Lower lobe of right lung (tissue), 2 donors: ENCODE measurements around the gene MGST2. TPM values are rescaled to one million over a fixed set of nuclear protein-coding genes. Genes with fewer than 3 reads are reported as not detected.
A peak's percentile ranks its signal among the peaks of the same experiment; 100 is the strongest.

Experiments
- ATAC-seq, 2 donors: fragments of 200-7000 bp; cut with Tn5 transposase; one replicate each; pipeline ENCODE4 v1.9.1; 2020 to 2022; ENCODE audit warnings: mild to moderate bottlenecking in 2 of 2, moderate library complexity in 2 of 2
- DNase-seq: peaks from one replicate; pipeline ENCODE4 v3.0.0-alpha.2; 2020
- H3K27ac ChIP-seq: fragments of 200-600 bp; one replicate; pipeline ENCODE4 v1.8.0; 2022
- H3K27me3 ChIP-seq: fragments of 200-600 bp; one replicate; pipeline ENCODE4 v1.8.0; 2022; ENCODE audit warnings: low read depth
- H3K36me3 ChIP-seq: fragments of 200-600 bp; one replicate; pipeline ENCODE4 v1.8.0; 2022; ENCODE audit warnings: mild to moderate bottlenecking
- H3K4me1 ChIP-seq: fragments of 200-600 bp; one replicate; pipeline ENCODE4 v1.8.0; 2022
- H3K4me3 ChIP-seq: fragments of 200-600 bp; one replicate; pipeline ENCODE4 v1.8.0; 2022; ENCODE audit warnings: mild to moderate bottlenecking
- H3K9me3 ChIP-seq: fragments of 200-600 bp; one replicate; pipeline ENCODE4 v1.8.0; 2022
- intact Hi-C: fragments of 100-400 bp; cut with DNase I; formaldehyde crosslinking; loops from one replicate; pipeline ENCODE4 v1.11.0; 2022
- total RNA-seq: library from RNA; stranded (reverse); fragmentation: NEBNext Ultra II Directional; extraction: Animal tissue kit (Norgen Biotek cat#: 25700); gene quantifications from one replicate; pipeline ENCODE4 v1.2.1, GENCODE V29; 2021
- TF ChIP-seq, protein P1 (sequence below): fragments of 200-600 bp; IDR thresholded peaks from one replicate; pipeline ENCODE4 v1.8.0; 2022; ENCODE audit warnings: antibody characterized with exemption, mild to moderate bottlenecking
- donor health status: DM: no; HTN: yes; CAD: no; lungs with severe emphysema.

MGST2 gene
- total RNA-seq, 1 donor from 2014 or later, result 79.3 TPM

DNA sequence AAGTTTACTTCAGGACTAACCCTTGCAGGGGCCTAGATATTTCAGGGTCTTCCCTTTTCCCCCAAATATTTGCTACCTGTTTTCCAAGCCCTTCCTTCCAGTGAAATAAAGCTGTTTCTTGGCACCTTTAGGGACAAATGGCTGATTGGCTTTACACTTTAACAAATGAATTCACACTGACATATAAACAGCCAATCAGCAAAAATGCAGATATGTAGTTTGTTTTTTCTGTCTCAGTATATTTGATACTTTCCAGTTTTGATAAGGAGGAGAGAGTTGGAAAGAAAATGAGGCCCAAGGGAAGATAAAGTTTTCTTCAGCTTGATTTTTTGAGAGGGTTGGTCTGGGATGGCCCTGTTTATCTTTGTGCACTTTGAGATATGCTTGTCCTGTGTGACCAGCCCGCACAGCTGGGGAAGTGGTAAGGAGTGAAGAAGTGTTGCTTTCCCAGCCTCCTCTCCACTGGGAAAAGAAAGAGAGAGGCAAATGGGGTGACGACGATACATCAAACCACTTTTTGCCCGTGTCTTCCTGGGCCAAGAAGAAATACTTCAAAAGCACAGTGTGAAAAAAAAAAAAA lies 67.5 kb downstream of the MGST2 start:
- intact Hi-C loops, result no loop called here
- Histone ChIP-seq H3K4me3 (no peak overlapping the region), H3K27ac (no peak overlapping the region), H3K9me3 (no peaks in the 10 kb centered on the region), H3K27me3 (no peaks in the 10 kb centered on the region), H3K36me3 (peaks cover 5% of the 10 kb centered on the region), H3K4me1 (peaks cover 36% of the 10 kb centered on the region)
- DNase-seq (no peak), ATAC-seq (no peak)
- TF ChIP-seq, protein P1, sequence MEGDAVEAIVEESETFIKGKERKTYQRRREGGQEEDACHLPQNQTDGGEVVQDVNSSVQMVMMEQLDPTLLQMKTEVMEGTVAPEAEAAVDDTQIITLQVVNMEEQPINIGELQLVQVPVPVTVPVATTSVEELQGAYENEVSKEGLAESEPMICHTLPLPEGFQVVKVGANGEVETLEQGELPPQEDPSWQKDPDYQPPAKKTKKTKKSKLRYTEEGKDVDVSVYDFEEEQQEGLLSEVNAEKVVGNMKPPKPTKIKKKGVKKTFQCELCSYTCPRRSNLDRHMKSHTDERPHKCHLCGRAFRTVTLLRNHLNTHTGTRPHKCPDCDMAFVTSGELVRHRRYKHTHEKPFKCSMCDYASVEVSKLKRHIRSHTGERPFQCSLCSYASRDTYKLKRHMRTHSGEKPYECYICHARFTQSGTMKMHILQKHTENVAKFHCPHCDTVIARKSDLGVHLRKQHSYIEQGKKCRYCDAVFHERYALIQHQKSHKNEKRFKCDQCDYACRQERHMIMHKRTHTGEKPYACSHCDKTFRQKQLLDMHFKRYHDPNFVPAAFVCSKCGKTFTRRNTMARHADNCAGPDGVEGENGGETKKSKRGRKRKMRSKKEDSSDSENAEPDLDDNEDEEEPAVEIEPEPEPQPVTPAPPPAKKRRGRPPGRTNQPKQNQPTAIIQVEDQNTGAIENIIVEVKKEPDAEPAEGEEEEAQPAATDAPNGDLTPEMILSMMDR, result no peak

DNA sequence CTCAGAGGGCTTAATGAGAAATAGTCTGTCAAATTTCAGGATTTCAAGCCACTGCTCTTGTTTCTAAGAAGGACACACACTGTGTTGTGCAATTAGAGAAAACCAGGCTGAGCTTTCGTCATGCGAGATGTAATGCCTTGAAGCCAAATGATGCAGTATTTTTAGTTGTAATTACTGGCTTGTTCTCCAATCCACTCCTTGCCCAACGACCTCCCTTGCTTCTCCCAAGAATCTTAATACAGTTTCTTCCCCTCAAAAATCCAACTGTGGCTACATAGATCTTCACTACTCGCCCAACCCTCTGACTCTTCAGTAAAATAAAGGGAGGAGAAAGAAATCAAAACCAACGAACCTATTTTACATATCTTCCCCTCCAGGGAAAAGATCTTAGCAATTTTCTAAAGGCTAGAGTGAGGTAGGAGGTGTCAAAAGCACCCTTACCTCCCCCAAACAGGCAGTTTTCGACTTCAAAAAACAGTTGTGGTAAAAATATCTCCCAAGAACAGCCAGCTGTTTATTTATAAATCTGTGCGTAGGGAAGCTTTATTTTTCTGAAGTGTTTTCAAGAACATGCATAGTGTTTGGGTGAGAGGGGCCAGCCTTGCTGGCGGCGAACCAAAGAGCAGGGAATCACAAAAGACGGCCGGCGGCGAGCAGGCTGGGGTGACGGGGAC lies 68.7 kb downstream of the MGST2 start:
- peak; percentile 51 to 62 for ATAC-seq
- Histone ChIP-seq H3K36me3 (no peaks in the 10 kb centered on the region), H3K27ac (peak overlapping the region; percentile 89), H3K9me3 (no peaks in the 10 kb centered on the region), H3K27me3 (no peaks in the 10 kb centered on the region), H3K4me1 (peaks cover 36% of the 10 kb centered on the region), H3K4me3 (peak overlapping the region; percentile 50)
- DNase-seq, result no peak
- intact Hi-C loops, result no loop called here
- TF ChIP-seq, protein P1, result no peak

DNA sequence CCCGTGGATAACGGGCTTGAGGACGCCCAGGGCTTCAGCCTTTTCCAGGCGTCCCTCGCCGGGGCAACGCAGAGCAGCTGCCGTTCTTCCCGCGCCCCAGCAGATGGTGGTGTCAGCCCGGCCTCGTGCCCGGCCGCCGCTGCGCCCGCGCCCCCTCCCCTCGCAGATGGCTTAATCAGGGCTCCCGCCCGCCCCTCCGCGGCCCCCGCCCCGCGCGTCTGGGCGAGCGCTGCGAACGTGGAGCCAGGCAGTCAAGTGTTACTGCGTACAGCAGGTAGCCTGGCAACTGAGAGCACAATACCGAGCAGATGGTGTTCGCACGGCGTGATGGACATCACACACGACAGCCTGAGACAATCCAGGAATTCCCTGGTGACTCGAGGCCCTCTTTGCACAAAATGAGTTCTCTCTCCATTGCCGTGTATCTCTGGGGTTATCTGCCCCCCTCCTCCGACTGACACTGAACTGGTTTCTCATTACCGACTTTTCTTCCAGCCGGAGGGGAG lies 69.3 kb downstream of the MGST2 start:
- H3K4me1 ChIP-seq, result peaks cover 38% of the 10 kb centered on the region
- DNase-seq (peak; percentile 92), ATAC-seq (peak; percentile 96 to 97)
- H3K36me3 ChIP-seq, result no peaks in the 10 kb centered on the region
- H3K4me3 ChIP-seq, result peak overlapping the region; percentile 50
- H3K9me3 ChIP-seq, result no peaks in the 10 kb centered on the region
- TF ChIP-seq, protein P1, result peak; percentile 90
- H3K27me3 ChIP-seq, result no peaks in the 10 kb centered on the region
- intact Hi-C loops, result no loop called here
- peak overlapping the region; percentile 89 for H3K27ac ChIP-seq

DNA sequence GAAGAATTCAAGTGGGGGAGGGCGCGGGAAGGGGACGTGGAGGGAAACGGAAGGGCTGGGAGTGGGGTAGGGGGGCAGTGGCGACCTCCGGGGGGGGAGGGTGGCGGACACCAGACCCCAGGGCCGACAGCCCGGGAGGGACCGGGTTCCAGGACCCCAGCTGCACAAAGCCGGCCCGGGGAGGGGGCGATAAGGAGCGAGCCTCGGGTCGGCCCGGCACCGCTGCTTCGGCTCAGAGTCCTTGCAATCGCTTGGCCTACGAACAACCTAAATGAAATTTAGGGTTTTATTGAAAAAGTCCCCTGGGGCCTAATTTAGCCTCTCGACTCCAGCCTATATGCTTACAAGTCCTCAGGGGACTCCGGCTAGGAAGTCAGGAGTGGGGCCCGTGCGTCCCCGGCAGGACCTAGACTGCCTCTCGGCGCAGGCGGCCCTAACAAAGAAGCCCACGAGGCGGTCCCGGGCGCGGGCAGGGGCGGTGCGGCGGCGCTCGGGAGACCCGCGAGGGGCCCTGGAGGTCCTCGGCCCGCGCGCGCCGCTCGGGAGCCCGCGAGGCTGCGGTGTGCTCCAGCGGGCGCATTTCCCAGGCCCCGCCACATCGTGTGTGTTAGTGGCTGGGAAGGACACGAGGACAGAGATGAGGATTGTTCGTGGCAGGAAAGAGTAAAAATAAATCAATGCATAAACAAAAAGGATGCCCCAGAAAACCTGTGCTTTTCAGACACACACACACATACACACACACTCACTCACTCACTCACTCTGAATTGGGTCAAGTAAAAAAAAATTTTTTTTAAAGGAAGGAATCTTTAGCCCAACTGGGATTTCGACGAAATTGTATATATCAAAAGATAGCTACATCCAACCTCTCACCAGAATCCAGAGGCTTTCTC lies 70.0 kb downstream of the MGST2 start:
- intact Hi-C loops, result no loop called here
- TF ChIP-seq, protein P1, result no peak
- peak; percentile 64 for DNase-seq
- peak overlapping the region; percentile 50 for H3K4me3 ChIP-seq
- H3K9me3 ChIP-seq, result no peaks in the 10 kb centered on the region
- ATAC-seq, result peak; percentile 6 to 29
- H3K4me1 ChIP-seq, result peaks cover 45% of the 10 kb centered on the region
- H3K27me3 ChIP-seq, result no peaks in the 10 kb centered on the region
- peak overlapping the region; percentile 89 for H3K27ac ChIP-seq
- no peaks in the 10 kb centered on the region for H3K36me3 ChIP-seq

DNA sequence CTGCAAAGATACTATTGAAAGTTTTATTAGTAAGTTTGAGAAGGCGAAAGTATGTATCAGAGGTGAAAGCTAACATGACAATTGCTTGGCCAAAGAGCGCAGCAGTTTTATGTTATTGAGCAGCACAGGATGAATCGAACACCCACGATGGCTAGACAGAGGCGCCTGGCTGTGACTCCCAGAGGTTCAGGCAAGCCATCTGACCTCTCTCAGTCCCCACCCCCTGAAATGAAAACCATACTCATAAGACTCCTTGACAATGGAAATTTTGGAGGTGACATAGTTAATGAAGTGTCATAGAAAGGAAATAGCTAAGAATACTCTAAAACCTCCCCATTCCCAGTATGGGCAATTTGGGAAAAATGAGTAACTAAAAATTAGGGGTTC lies 70.6 kb downstream of the MGST2 start:
- H3K4me1 ChIP-seq, result peaks cover 51% of the 10 kb centered on the region
- TF ChIP-seq, protein P1, result no peak
- no peaks in the 10 kb centered on the region for H3K36me3 ChIP-seq
- no peak for ATAC-seq
- no peaks in the 10 kb centered on the region for H3K27me3 ChIP-seq
- H3K9me3 ChIP-seq, result no peaks in the 10 kb centered on the region
- intact Hi-C loops, result no loop called here
- no peak overlapping the region for H3K4me3 ChIP-seq
- no peak for DNase-seq
- H3K27ac ChIP-seq, result peak overlapping the region; percentile 89
